CD4-positive, CD25-positive, alpha-beta regulatory T cell (primary cell): ENCODE data around the gene SLC8A2. TPM values are rescaled to one million over a fixed set of nuclear protein-coding genes. Genes with fewer than 3 reads are reported as not detected.
A peak's percentile ranks its signal among the peaks of the same experiment; 100 is the strongest.

Experiments
- ATAC-seq, 2 donors: fragments of 150-1000 bp; cut with Tn5 transposase; one replicate each; pipeline ENCODE4 v1.10.0; 2021; ENCODE audit warnings: low read depth in 2 of 2, moderate number of reproducible peaks in 2 of 2, moderate library complexity in 1 of 2
- DNase-seq, 3 donors: peaks; one replicate each; pipeline versions ENCODE4 v3.0.0 to v3.0.0-alpha.2; 2012 to 2022; ENCODE audit warnings: mixed read lengths in 1 of 3
- H3K27ac ChIP-seq: one replicate; pipeline ENCODE4 v1.7.0; 2013; ENCODE audit warnings: mild to moderate bottlenecking, low read length; ENCODE audit not compliant: insufficient read depth, poor library complexity, severe bottlenecking
- H3K27me3 ChIP-seq: one replicate; pipeline ENCODE4 v1.7.0; 2013; ENCODE audit warnings: low read length; ENCODE audit not compliant: control insufficient read depth, insufficient read depth
- H3K36me3 ChIP-seq: one replicate; pipeline ENCODE4 v1.7.0; 2013; ENCODE audit warnings: mild to moderate bottlenecking, low read length, moderate library complexity; ENCODE audit not compliant: control insufficient read depth, insufficient read depth
- H3K4me1 ChIP-seq: 2 replicates; pipeline ENCODE4 v1.7.0; 2013; ENCODE audit warnings: mild to moderate bottlenecking, low read length; ENCODE audit not compliant: insufficient read depth, control insufficient read depth, poor library complexity, severe bottlenecking
- H3K4me3 ChIP-seq: one replicate; pipeline ENCODE4 v1.7.0; 2013; ENCODE audit warnings: low read depth, mild to moderate bottlenecking, low read length, moderate library complexity
- H3K9me3 ChIP-seq, 2 experiments: 1 replicate in 1 of 2; 2 replicates in 1 of 2; pipeline ENCODE4 v1.7.0; 2013; ENCODE audit warnings: low read length in 2 of 2, mild to moderate bottlenecking in 1 of 2, moderate library complexity in 1 of 2; ENCODE audit not compliant: control insufficient read depth in 2 of 2
- H3K27ac Mint-ChIP-seq, 3 donors: one replicate each; pipeline ENCODE4 v1.8.0; 2020 to 2022; ENCODE audit warnings: mild to moderate bottlenecking in 3 of 3, mixed read lengths in 3 of 3, moderate library complexity in 2 of 3
- H3K27me3 Mint-ChIP-seq: one replicate; pipeline ENCODE4 v1.8.0; 2022; ENCODE audit warnings: mild to moderate bottlenecking, mixed read lengths
- H3K36me3 Mint-ChIP-seq: one replicate; pipeline ENCODE4 v1.8.0; 2020; ENCODE audit warnings: mixed read lengths
- H3K4me1 Mint-ChIP-seq, 4 donors: one replicate each; pipeline ENCODE4 v1.8.0; 2020 to 2022; ENCODE audit warnings: mixed read lengths in 4 of 4, mild to moderate bottlenecking in 1 of 4
- H3K4me3 Mint-ChIP-seq, 4 donors: one replicate each; pipeline ENCODE4 v1.8.0; 2020 to 2022; ENCODE audit warnings: mild to moderate bottlenecking in 4 of 4, mixed read lengths in 4 of 4, moderate library complexity in 3 of 4
- H3K9me3 Mint-ChIP-seq, 7 donors: one replicate each; pipeline ENCODE4 v1.8.0; 2020 to 2022; ENCODE audit warnings: mixed read lengths in 7 of 7, mild to moderate bottlenecking in 3 of 7, moderate library complexity in 2 of 7
- polyA plus RNA-seq, 4 donors: library from polyadenylated mRNA; unstranded; fragments of 300-500 nt; fragmentation: Illumina TruSeq; gene quantifications; one replicate each; pipeline ENCODE4 v1.2.3, GENCODE V29; 2021
- total RNA-seq: library from RNA; stranded (reverse); gene quantifications from one replicate; pipeline ENCODE4 v1.2.3, GENCODE V29; 2022

The SLC8A2 gene
- total and polyA plus RNA-seq, 5 donors from 2014 or later, result not detected

DNA sequence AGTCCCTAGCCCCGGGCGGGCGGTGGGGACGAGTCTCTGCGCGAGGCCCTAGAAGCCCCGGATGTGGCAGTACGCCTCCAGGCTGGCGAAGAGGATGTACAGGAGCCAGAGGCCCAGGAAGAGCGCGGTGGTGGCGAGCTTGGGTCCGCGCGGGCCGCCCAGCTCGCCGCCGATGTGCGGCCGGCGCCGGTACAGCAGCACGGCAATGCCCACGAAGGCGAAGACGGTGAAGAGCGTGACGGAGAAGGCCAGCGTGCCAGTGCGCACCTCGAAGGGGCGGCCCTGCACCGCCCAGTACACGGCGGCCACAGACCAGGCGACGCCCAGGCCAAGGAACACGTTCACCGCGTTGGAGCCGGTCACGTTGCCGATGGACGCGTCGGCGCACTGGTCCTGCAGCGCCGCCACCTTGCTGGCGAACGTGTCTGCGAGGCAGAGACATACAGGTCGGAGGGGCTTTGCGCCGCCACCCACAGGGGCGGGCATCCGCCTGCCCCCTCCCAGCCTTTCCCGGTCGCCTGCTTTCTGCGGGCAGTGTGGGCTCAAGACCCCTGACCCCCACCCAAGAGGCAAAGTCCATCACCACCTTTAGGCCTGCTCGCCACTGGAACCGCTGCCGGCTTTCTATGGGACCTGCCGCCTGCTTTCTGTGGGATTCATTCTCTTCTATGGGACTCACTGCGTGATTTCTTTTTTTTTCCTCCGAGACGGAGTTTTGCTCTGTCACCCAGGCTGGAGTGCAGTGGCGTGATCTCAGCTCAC lies 41.5 kb downstream of the SLC8A2 start:
- DNase-seq (peak in 1 of 3 donors; percentile 66), ATAC-seq (peak in 1 of 2 donors; percentile 26)
- H3K9me3 ChIP-seq, result no peaks in the 10 kb centered on the region
- Mint-ChIP-seq H3K9me3 (peaks cover 0 to 1% (median 0%) of the 10 kb centered on the region in 7 donors), H3K4me1 (peaks cover 0 to 35% (median 12%) of the 10 kb centered on the region in 4 donors), H3K27me3 (peaks cover 33% of the 10 kb centered on the region), H3K36me3 (no peaks in the 10 kb centered on the region), H3K4me3 (peak overlapping the region in 3 of 4 donors; percentile 42 to 64 (median 55)), H3K27ac (no peak overlapping the region)
- no peaks in the 10 kb centered on the region for H3K27me3 ChIP-seq
- no peaks in the 10 kb centered on the region for H3K36me3 ChIP-seq
- H3K4me3 ChIP-seq, result no peak overlapping the region
- no peak overlapping the region for H3K27ac ChIP-seq
- peaks cover 37% of the 10 kb centered on the region for H3K4me1 ChIP-seq

DNA sequence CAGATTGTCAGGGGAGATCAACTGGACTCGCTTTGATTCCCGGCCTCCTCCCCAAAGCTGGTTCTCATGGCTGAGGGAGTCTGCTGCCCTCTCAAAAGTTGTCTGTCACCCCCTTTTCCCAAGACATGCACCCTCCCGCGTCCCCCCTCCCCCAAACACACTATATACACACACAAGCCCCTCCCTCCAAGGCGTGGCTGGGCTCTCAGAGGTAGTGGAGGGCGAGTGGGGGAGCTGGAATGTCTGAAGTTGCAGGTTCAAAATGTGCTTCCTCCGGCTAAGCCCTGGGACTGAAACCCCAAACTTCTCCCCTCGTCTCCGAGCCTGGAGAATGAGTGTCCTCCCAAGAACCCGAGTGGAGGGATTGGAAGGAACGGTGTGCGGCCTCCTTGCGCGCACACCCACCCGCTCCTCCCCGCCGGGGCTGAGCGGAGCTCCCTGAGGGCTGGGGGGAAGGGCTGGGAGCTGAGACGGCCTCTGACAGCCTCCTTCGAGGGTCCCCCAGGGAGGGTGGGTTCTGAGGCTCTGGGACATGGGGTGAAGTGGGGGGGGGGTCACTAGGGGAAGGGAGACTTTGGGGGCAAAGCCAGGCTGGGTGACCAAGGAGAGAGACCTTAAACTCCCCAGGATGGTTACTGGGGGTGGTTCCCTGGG lies 42.4 kb downstream of the SLC8A2 start:
- Histone ChIP-seq H3K27me3 (peaks cover 3% of the 10 kb centered on the region), H3K36me3 (no peaks in the 10 kb centered on the region), H3K9me3 (no peaks in the 10 kb centered on the region), H3K27ac (no peak overlapping the region), H3K4me3 (no peak overlapping the region), H3K4me1 (peaks cover 35% of the 10 kb centered on the region)
- Mint-ChIP-seq H3K27ac (no peak overlapping the region), H3K4me1 (peaks cover 0 to 28% (median 8%) of the 10 kb centered on the region in 4 donors), H3K4me3 (peak overlapping the region in 2 of 4 donors; percentile 35 to 55), H3K9me3 (peaks cover 0 to 2% (median 0%) of the 10 kb centered on the region in 7 donors), H3K27me3 (peaks cover 39% of the 10 kb centered on the region), H3K36me3 (no peaks in the 10 kb centered on the region)
- no peak for DNase-seq
- ATAC-seq, result no peak

DNA sequence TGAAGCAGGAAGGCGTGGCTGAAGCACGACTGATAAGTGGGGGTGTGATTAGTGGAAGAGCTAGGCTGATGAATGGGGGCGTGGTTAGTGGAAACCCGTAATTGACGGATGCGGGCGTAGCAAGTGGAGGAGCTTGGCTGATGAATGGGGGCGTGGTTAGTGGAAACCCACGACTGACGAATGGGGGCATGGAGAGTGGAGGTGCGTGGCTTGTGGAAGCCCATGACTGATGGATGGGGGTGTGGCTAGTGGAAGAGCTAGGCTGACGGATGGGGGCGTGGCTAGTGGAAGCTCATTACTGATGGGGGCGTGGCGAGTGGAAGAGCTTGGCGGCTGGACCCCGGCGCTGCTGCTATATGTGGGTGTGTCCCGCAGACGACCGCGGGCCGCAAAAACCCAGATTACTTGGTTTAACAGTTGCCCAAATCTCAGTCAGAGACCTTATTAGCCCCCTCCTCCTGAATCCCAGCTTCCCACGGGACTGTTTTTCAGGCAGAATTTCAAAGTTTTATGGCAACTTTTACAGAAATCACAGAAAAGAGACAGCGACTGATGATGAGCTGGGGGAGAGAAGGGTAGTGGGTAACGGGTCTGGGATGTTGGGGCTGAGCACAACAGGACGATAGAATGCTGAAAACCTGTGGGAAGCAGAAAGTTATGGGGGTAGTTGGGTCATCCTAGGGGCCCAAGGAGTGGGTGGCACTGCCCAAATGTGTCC lies 43.4 kb downstream of the SLC8A2 start:
- Mint-ChIP-seq H3K27me3 (peaks cover 48% of the 10 kb centered on the region), H3K9me3 (peaks cover 0 to 2% (median 0%) of the 10 kb centered on the region in 7 donors), H3K4me3 (no peak overlapping the region), H3K4me1 (peaks cover 0 to 25% (median 7%) of the 10 kb centered on the region in 4 donors), H3K36me3 (no peaks in the 10 kb centered on the region), H3K27ac (no peak overlapping the region)
- Histone ChIP-seq H3K9me3 (no peaks in the 10 kb centered on the region), H3K27me3 (peaks cover 7% of the 10 kb centered on the region), H3K36me3 (no peaks in the 10 kb centered on the region), H3K4me3 (peak overlapping the region; percentile 48), H3K4me1 (peaks cover 35% of the 10 kb centered on the region), H3K27ac (peak overlapping the region; percentile 24)
- peak; percentile 79 to 82 for ATAC-seq
- DNase-seq, result peak; percentile 82 to 94 (median 83)

DNA sequence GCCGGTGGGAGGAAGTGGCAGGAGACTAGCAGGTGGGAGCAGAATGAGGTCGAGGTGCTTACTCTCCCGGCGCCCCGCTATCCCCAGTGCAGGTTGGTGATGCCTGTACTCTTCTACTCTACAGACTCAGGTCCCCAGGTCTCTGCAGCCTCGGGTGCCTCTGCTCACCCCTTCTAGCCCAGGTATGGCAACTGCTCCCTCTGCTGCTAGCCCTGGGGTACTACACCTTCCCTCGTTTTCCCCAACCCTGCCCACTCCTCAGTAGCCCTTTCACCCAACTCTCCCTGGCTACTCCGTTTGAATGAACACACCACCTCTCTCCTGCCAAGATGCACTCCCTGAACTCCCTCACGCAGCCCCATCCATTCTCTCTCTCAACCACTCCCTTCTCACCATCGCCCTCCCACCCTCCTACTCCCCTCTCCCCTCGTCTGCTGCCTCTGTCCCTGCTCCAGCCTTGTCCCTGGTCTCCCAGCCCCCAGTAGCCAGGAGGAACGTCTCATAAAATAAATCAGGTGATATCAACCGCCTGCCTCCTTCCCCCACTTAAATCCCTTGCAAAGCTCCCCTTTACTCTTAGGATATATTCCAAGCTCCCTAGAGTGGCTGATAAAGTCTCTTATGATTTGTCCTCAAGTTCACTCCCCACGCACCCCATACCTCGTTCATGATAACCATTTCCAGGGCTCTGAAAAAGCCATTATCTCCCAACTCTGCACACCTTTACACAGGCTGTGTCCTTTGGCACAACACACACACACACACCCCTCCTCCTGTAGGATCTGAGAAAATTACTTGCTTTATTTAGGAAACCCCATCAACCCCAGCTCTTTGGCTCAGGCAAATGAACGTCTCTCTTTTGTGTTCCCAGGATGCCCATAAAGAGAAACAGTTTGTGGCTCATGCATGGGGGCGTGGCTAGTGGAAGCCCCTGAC lies 44.2 kb downstream of the SLC8A2 start:
- Mint-ChIP-seq H3K27me3 (peaks cover 52% of the 10 kb centered on the region), H3K27ac (no peak overlapping the region), H3K36me3 (peaks cover 4% of the 10 kb centered on the region), H3K9me3 (peaks cover 0 to 4% (median 0%) of the 10 kb centered on the region in 7 donors), H3K4me3 (no peak overlapping the region), H3K4me1 (peaks cover 0 to 26% (median 4%) of the 10 kb centered on the region in 4 donors)
- Histone ChIP-seq H3K27ac (peak overlapping the region; percentile 24), H3K9me3 (no peaks in the 10 kb centered on the region), H3K4me3 (peak overlapping the region; percentile 32), H3K27me3 (peaks cover 14% of the 10 kb centered on the region), H3K36me3 (no peaks in the 10 kb centered on the region), H3K4me1 (peaks cover 35% of the 10 kb centered on the region)
- ATAC-seq (peak; percentile 52 to 62), DNase-seq (peak; percentile 58 to 69 (median 69))

DNA sequence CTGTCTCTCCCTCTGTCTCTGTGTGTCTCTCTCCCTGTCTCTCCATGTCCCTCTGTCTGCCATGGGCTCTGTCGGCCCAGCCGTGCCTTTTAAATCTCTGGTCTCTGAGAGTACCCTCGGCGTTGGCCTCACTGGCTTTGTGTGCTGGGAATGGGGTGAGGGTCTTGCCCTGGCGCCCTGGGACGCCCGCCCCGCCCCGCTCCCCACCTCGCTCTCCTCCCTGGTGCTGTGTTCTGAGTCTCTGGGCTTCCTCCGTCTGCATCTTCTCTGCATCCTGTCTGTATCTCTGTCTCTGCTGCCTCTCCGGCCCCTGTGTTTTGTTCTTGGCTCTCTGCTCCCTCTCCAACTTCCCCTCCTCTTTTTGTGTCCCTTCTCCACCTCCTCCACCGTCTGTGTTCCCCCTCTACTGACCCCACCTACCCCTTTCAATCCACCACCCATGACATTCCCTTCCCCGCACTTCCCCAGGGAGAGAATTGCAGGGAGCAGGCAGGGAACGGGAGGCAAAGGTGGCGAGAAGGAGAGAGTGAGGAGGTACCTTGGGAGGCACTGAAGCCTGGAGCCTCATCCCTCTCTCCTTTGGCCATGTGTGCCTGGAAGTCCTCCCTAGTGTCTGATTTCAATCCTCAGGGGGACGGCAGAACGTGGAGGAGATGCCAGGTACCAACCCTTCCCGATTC lies 48.4 kb downstream of the SLC8A2 start:
- H3K36me3 ChIP-seq, result no peaks in the 10 kb centered on the region
- no peaks in the 10 kb centered on the region for H3K9me3 ChIP-seq
- H3K4me1 ChIP-seq, result peaks cover 39% of the 10 kb centered on the region
- Mint-ChIP-seq H3K36me3 (peaks cover 4% of the 10 kb centered on the region), H3K9me3 (peaks cover 0 to 6% (median 0%) of the 10 kb centered on the region in 7 donors), H3K4me3 (no peak overlapping the region), H3K4me1 (peaks cover 0 to 34% (median 15%) of the 10 kb centered on the region in 4 donors), H3K27ac (no peak overlapping the region), H3K27me3 (peaks cover 79% of the 10 kb centered on the region)
- no peak overlapping the region for H3K4me3 ChIP-seq
- peaks cover 24% of the 10 kb centered on the region for H3K27me3 ChIP-seq
- DNase-seq (no peak), ATAC-seq (no peak)
- no peak overlapping the region for H3K27ac ChIP-seq

DNA sequence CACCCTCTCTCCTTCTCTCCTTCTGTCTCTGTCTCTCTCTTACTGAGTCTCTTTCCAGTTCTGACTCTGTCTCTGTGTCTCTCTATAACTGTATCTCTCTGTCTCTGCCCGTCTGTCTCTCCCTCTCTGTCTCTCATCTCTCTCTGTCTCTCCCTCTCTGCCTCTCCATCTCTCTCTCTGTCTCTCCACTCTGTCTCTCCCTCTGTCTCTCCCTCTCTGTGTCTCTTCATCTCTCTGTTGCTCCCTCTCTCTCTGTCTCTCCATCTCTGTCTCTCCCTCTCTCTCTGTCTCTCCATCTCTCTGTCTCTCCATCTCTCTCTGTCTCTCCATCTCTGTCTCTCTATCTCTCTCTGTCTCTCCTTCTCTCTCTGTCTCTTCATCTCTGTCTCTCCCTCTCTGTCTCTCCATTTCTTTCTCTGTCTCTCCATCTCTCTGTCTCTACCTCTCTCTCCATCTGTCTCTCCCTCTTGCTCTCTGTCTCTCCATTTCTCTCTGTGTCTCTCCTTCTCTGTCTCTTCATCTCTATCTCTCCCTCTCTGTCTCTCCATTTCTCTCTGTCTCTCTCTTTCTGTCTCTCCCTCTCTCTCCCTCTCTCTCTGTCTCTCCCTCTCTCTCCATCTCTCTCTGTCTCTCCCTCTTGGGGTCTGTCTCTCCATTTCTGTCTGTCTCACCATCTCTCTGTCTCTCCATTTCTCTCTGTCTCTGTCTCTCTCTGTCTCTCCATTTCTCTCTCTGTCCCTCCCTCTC lies 49.1 kb downstream of the SLC8A2 start:
- no peak overlapping the region for H3K4me3 ChIP-seq
- Mint-ChIP-seq H3K27me3 (peaks cover 87% of the 10 kb centered on the region), H3K36me3 (peaks cover 8% of the 10 kb centered on the region), H3K4me3 (peak overlapping the region in 1 of 4 donors; percentile 64), H3K27ac (peak overlapping the region in 1 of 3 donors; percentile 84), H3K4me1 (peaks cover 4 to 41% (median 21%) of the 10 kb centered on the region in 4 donors), H3K9me3 (peaks cover 0 to 6% (median 0%) of the 10 kb centered on the region in 7 donors)
- H3K36me3 ChIP-seq, result no peaks in the 10 kb centered on the region
- no peak for DNase-seq
- peaks cover 28% of the 10 kb centered on the region for H3K27me3 ChIP-seq
- ATAC-seq, result no peak
- H3K9me3 ChIP-seq, result no peaks in the 10 kb centered on the region
- H3K27ac ChIP-seq, result no peak overlapping the region
- H3K4me1 ChIP-seq, result peaks cover 36% of the 10 kb centered on the region
